Loucy (cell line): ENCODE data around the gene NRXN3.

ENCODE experiments used
- EZH2phosphoT487 ChIP-seq: fragments of 200-600 bp; IDR thresholded peaks from 2 replicates; pipeline ENCODE4 v1.6.1; 2018; ENCODE audit warnings: antibody characterized with exemption, mild to moderate bottlenecking, moderate library complexity, borderline replicate concordance
- TF ChIP-seq, protein P1 (sequence below): fragments of 200-600 bp; sonication (generic); conservative IDR thresholded peaks from 2 replicates; pipeline ENCODE4 v1.5.1; 2014; ENCODE audit warnings: mild to moderate bottlenecking, antibody characterized with exemption, low read length

DNA sequence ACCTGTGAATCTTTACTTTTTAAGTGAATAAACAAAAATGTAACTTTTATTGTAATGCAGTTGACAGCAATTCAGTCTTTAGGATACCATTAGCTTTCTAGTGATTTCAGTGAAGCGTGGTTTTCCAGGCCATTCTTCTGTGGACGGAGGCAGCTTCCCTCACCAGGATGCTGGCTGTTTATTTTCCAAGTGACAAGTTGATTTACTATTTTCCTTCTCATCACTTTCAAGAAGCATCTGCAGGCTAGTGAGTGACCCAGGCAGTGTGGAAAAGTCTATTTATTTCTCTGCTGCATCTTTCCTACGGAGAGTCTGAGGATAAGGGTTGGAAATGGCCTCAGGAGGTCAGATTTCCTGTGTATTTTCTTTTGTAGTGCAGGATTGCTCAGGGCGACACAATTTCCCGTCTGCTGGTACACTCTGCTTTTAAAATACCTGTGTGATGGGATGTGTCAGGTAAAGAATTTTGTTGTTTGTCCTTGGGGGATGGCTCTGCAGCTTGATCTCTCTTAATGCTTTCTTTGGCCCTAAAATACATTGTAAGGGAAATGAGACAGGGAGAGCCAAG lies 467.8 kb downstream of the NRXN3 start:
- TF ChIP-seq EZH2phosphoT487, result no peak
- TF ChIP-seq, protein P1, sequence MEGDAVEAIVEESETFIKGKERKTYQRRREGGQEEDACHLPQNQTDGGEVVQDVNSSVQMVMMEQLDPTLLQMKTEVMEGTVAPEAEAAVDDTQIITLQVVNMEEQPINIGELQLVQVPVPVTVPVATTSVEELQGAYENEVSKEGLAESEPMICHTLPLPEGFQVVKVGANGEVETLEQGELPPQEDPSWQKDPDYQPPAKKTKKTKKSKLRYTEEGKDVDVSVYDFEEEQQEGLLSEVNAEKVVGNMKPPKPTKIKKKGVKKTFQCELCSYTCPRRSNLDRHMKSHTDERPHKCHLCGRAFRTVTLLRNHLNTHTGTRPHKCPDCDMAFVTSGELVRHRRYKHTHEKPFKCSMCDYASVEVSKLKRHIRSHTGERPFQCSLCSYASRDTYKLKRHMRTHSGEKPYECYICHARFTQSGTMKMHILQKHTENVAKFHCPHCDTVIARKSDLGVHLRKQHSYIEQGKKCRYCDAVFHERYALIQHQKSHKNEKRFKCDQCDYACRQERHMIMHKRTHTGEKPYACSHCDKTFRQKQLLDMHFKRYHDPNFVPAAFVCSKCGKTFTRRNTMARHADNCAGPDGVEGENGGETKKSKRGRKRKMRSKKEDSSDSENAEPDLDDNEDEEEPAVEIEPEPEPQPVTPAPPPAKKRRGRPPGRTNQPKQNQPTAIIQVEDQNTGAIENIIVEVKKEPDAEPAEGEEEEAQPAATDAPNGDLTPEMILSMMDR, result no peak
